Keratinocyte (primary cell): ENCODE measurements around the gene DDIT4.

Experiments
- CTCF ChIP-seq, 3 experiments: IDR thresholded peaks in 1 of 3; conservative IDR thresholded peaks in 1 of 3; optimal IDR thresholded peaks in 1 of 3; 2 replicates in 2 of 3; 3 replicates in 1 of 3; pipeline versions ENCODE3 to v1.5.1; 2011; ENCODE audit warnings: low read length in 3 of 3, mild to moderate bottlenecking in 3 of 3, moderate library complexity in 2 of 3, control low read depth in 1 of 3, inconsistent platforms in 1 of 3; ENCODE audit not compliant: insufficient read depth in 2 of 3; ENCODE audit errors: extremely low read depth in 1 of 3
- EZH2 ChIP-seq: IDR thresholded peaks from one replicate; pipeline ENCODE4 v1.6.1; 2012; ENCODE audit warnings: inconsistent platforms, mild to moderate bottlenecking, low read length, moderate library complexity

- TF ChIP-seq CTCF (optimal IDR thresholded peaks at IDR 0.05 in 1 of 3, IDR thresholded peaks at IDR 0.05 in 1 of 3, conservative IDR thresholded peaks at IDR 0.05 in 1 of 3; ENCODE audit: extremely low read depth in 1 of 3, insufficient read depth in 2 of 3, low read length in 3 of 3) (no peak), EZH2 (no peak)
Observed at GRCh38 chr10:72239409-72239808, 34.3 kb upstream of the DDIT4 start.
